MM.1S (cell line): ENCODE data around the gene PLPP7.

Source experiments
- DNase-seq: peaks from one replicate; pipeline ENCODE4 v3.0.0-alpha.2; 2015
- H2AFZ ChIP-seq: fragments of 300-600 bp; sonication (generic); 2 replicates; pipeline ENCODE4 v1.6.0; 2016; ENCODE audit warnings: antibody characterized with exemption, low read length
- H3F3A ChIP-seq: fragments of 300-600 bp; sonication (generic); 2 replicates; pipeline ENCODE4 v1.6.1; 2016; ENCODE audit warnings: mild to moderate bottlenecking, antibody characterized with exemption, low read length, moderate library complexity, mixed read lengths; ENCODE audit not compliant: insufficient read depth
- H3K27ac ChIP-seq: fragments of 300-600 bp; sonication (generic); 2 replicates; pipeline ENCODE4 v1.5.1; 2016; ENCODE audit warnings: mild to moderate bottlenecking, low read length
- H3K27me3 ChIP-seq: fragments of 300-600 bp; sonication (generic); replicated peaks from 2 replicates; pipeline ENCODE4 v1.6.0; 2016; ENCODE audit warnings: low read length; ENCODE audit not compliant: insufficient read depth
- H3K36me3 ChIP-seq: fragments of 300-600 bp; sonication (generic); replicated peaks from 2 replicates; pipeline ENCODE4 v1.6.1; 2016; ENCODE audit warnings: mild to moderate bottlenecking, low read length, mixed read lengths; ENCODE audit not compliant: insufficient read depth
- H3K4me1 ChIP-seq: fragments of 300-600 bp; sonication (generic); 2 replicates; pipeline ENCODE4 v1.6.1; 2016; ENCODE audit warnings: low read length, mixed read lengths
- H3K4me2 ChIP-seq: fragments of 300-600 bp; sonication (generic); 2 replicates; pipeline ENCODE4 v1.6.0; 2016; ENCODE audit warnings: low read depth, low read length
- H3K4me3 ChIP-seq: fragments of 300-600 bp; sonication (generic); 2 replicates; pipeline ENCODE4 v1.5.1; 2016; ENCODE audit warnings: low read length, mixed read lengths
- H3K79me2 ChIP-seq: fragments of 300-600 bp; sonication (generic); 2 replicates; pipeline ENCODE4 v1.6.1; 2016; ENCODE audit warnings: mixed run types, low read length, mixed read lengths
- H3K9ac ChIP-seq: fragments of 300-600 bp; sonication (generic); 2 replicates; pipeline ENCODE4 v1.6.1; 2016; ENCODE audit warnings: low read length, mixed read lengths
- H3K9me2 ChIP-seq: fragments of 300-600 bp; sonication (generic); replicated peaks from 2 replicates; pipeline ENCODE4 v1.6.1; 2016; ENCODE audit warnings: mild to moderate bottlenecking, low read length, mixed read lengths; ENCODE audit not compliant: insufficient read depth
- H3K9me3 ChIP-seq: fragments of 300-600 bp; sonication (generic); replicated peaks from 2 replicates; pipeline ENCODE4 v1.6.1; 2016; ENCODE audit warnings: mild to moderate bottlenecking, low read length, mixed read lengths; ENCODE audit not compliant: insufficient read depth
- H4K20me1 ChIP-seq: fragments of 300-600 bp; sonication (generic); 2 replicates; pipeline ENCODE4 v1.6.1; 2016; ENCODE audit warnings: mild to moderate bottlenecking, low read length, moderate library complexity, mixed read lengths; ENCODE audit not compliant: insufficient read depth
- EZH2 ChIP-seq: fragments of 300-600 bp; sonication (generic); optimal IDR thresholded peaks from 2 replicates; pipeline ENCODE3; 2017; ENCODE audit warnings: low read depth, mild to moderate bottlenecking, antibody characterized with exemption, low read length, mixed read lengths
- EZH2phosphoT487 ChIP-seq: fragments of 300-600 bp; sonication (generic); IDR thresholded peaks from 2 replicates; pipeline ENCODE4 v1.6.1; 2018; ENCODE audit warnings: antibody characterized with exemption, low read length
- TF ChIP-seq, protein P1 (sequence below): fragments of 300-600 bp; sonication (generic); IDR thresholded peaks from 2 replicates; pipeline ENCODE4 v1.5.1; 2016; ENCODE audit warnings: antibody characterized with exemption, low read length, mixed read lengths

The PLPP7 gene

DNA sequence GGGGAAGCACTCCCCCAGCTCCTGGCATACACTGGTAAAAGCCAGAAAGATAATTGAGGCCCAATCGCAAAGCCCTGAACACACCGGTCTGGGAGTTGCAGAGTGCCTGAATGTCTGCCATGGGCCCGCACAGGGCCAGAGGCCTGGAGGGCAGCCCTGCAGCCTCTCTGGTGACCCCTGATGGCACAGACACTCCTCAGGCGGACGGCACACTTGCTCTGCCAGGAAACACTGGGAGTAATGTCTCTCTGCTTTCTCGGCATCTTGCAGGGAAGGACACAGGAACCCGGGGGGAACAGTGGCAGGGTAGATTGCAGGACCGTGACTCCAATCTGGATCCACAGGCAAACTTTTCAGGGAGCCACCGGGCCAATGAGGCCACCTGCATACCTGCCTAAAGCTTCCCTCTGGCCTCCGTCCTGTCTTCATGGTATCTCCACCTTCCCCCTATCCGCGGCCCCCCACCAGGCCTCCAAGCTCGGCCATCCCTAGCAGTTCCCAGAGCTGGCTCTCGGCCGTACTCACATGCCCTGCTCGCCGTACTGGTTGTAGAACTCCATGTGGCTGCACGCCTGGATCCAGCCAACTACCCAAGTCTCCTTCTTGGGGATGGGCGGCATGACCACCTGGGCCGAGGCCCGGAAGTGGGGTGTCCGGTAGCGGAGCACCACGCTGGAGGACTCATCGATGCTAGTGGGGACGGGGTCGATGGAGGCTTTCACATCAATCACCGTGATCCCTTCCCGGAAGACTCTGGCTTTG lies 14.0 kb upstream of the PLPP7 start:
- H3K9me2 ChIP-seq = no peaks in the 10 kb centered on the region
- H3K9me3 ChIP-seq = no peaks in the 10 kb centered on the region
- H3K4me3 ChIP-seq = peak overlapping the region; percentile 93
- TF ChIP-seq, protein P1, sequence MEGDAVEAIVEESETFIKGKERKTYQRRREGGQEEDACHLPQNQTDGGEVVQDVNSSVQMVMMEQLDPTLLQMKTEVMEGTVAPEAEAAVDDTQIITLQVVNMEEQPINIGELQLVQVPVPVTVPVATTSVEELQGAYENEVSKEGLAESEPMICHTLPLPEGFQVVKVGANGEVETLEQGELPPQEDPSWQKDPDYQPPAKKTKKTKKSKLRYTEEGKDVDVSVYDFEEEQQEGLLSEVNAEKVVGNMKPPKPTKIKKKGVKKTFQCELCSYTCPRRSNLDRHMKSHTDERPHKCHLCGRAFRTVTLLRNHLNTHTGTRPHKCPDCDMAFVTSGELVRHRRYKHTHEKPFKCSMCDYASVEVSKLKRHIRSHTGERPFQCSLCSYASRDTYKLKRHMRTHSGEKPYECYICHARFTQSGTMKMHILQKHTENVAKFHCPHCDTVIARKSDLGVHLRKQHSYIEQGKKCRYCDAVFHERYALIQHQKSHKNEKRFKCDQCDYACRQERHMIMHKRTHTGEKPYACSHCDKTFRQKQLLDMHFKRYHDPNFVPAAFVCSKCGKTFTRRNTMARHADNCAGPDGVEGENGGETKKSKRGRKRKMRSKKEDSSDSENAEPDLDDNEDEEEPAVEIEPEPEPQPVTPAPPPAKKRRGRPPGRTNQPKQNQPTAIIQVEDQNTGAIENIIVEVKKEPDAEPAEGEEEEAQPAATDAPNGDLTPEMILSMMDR = peak; percentile 78
- no peak for TF ChIP-seq EZH2phosphoT487
- H3K9ac ChIP-seq = peak overlapping the region; percentile 91
- H3K79me2 ChIP-seq = peaks cover 60% of the 10 kb centered on the region
- H3K27me3 ChIP-seq = peaks cover 6% of the 10 kb centered on the region; the same call in 1 of the 2 replicates
- H3K36me3 ChIP-seq = no peaks in the 10 kb centered on the region
- peaks cover 34% of the 10 kb centered on the region for H3F3A ChIP-seq
- H3K4me1 ChIP-seq = peaks cover 23% of the 10 kb centered on the region
- peak overlapping the region; percentile 92 for H3K4me2 ChIP-seq
- H2AFZ ChIP-seq = peak overlapping the region; percentile 72
- H4K20me1 ChIP-seq = no peaks in the 10 kb centered on the region
- peak; percentile 78 for DNase-seq
- H3K27ac ChIP-seq = peak overlapping the region; percentile 84; the same call in 1 of the 2 replicates

DNA sequence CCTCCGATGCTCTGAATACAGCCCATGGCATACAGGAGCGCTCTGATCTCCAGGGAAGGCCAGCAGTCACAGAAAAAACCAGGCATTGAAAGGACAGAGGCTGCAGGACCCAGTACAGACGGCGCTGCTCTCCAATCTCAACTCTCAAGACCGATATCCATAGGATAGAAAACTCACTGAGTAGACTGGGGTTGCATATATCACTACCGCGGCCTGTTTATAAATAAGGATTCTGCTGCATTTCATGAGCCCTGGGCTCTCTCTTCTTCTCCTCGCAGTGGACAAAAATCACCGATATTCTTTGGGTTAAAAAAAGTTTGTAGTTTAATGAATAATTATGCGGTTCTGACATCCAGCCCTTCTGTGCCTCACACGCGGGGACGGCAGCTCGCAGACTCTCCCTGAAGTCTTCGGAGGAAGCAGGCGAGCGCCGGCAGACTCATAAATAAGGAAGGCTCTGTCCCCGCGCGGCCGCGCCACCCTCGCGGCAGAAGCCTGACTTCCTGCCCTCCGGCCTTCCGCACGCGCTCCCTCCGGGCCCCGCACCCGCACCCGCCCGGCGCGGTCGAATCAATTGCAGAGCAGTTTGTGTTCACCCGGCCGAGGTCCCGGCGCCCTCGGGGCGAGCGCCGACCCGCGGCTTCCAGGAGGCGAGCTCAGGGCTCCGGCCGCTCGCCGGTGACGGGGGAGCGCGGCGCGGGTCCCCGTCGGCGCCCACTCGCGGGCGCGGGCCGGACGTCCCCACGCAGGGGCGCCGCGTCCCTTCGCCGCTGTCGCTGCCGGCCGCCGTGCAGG lies 13.2 kb upstream of the PLPP7 start, which contains the start of gene FAM78A:
TSS of gene FAM78A (minus strand) at position 417 of the 795 bp plus-strand sequence. CDS start at position 86, 331 bp downstream.
- no peak for TF ChIP-seq EZH2
- TF ChIP-seq, protein P1 = no peak
- TF ChIP-seq EZH2phosphoT487 = no peak
- peak within 1 kb of the TSS; percentile 93 for H3K4me3 ChIP-seq
- peaks cover 22% of the 10 kb centered on the region for H3K4me1 ChIP-seq
- peaks cover 34% of the 10 kb centered on the region for H3F3A ChIP-seq
- H3K27me3 ChIP-seq = peaks cover 14% of the 10 kb centered on the region
- H3K9ac ChIP-seq = peak within 1 kb of the TSS; percentile 91
- H4K20me1 ChIP-seq = no peaks in the 10 kb centered on the region
- H3K9me3 ChIP-seq = no peaks in the 10 kb centered on the region
- peak; percentile 61 for DNase-seq
- H3K27ac ChIP-seq = peak within 1 kb of the TSS; percentile 84; the same call in 1 of the 2 replicates
- H3K4me2 ChIP-seq = peak within 1 kb of the TSS; percentile 92
- H3K36me3 ChIP-seq = no peaks in the 10 kb centered on the region
- H2AFZ ChIP-seq = peak within 1 kb of the TSS; percentile 72
- peaks cover 52% of the 10 kb centered on the region for H3K79me2 ChIP-seq
- H3K9me2 ChIP-seq = no peaks in the 10 kb centered on the region

DNA sequence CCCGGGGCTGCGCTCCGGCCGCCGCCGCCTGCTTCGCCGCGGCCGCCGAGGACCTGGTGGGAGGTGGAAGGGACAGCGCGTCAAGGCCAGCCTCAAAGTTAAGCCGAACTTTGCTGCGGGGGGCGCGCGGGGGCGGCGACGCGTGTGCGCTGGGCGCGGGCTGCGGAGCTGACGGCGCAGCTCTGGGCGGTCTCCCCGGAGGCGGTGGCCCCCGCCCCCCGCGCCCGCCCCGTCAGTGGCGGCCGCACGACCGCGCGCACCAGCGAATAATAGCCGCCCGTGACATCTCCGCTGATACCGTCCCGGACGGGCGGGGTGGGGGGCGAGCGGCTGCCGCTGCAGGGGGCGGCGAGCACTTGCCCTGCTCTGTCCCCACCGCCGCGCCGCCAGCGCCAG lies 12.6 kb upstream of the PLPP7 start:
- H3K9ac ChIP-seq = peak overlapping the region; percentile 37; the same call in 1 of the 2 replicates
- H3K4me2 ChIP-seq = peak overlapping the region; percentile 73
- TF ChIP-seq, protein P1 = no peak
- no peak for TF ChIP-seq EZH2
- TF ChIP-seq EZH2phosphoT487 = no peak

More for the DNA sequence above, 12.6 kb upstream of the PLPP7 start:
- Histone ChIP-seq H3K36me3 (no peaks in the 10 kb centered on the region), H2AFZ (no peak overlapping the region), H3F3A (peaks cover 34% of the 10 kb centered on the region), H3K4me1 (peaks cover 16% of the 10 kb centered on the region), H3K9me2 (no peaks in the 10 kb centered on the region), H3K9me3 (no peaks in the 10 kb centered on the region), H3K27me3 (peaks cover 19% of the 10 kb centered on the region), H3K79me2 (peaks cover 46% of the 10 kb centered on the region), H3K4me3 (peak overlapping the region; percentile 66), H3K27ac (no peak overlapping the region), H4K20me1 (no peaks in the 10 kb centered on the region)
- DNase-seq = peak; percentile 27
